ENCODE measurements around the gene DSCAML1.

The DSCAML1 gene

GRCh38 chr11:117670924-117671323 lies 126.1 kb downstream of the DSCAML1 start:
- DNase-seq (ENCODE audit: extremely low read depth in 1 of 2, low read depth in 1 of 2), result no peak

- DNase-seq (ENCODE audit: extremely low read depth in 1 of 2, low read depth in 1 of 2), result no peak
Observed at GRCh38 chr11:117670443-117670842, 126.6 kb downstream of the DSCAML1 start.

GRCh38 chr11:117669616-117670015 lies 127.4 kb downstream of the DSCAML1 start:
- no peak for DNase-seq (ENCODE audit: extremely low read depth in 1 of 2, low read depth in 1 of 2)

- DNase-seq (ENCODE audit: extremely low read depth in 1 of 2, low read depth in 1 of 2), result no peak
Observed at GRCh38 chr11:117669062-117669461, 128.0 kb downstream of the DSCAML1 start.

GRCh38 chr11:117668321-117668751 lies 128.7 kb downstream of the DSCAML1 start:
- no peak for DNase-seq (ENCODE audit: extremely low read depth in 1 of 2, low read depth in 1 of 2)

GRCh38 chr11:117664897-117665296 lies 132.1 kb downstream of the DSCAML1 start:
- DNase-seq (ENCODE audit: extremely low read depth in 1 of 2, low read depth in 1 of 2), result no peak

- no peak for DNase-seq (ENCODE audit: extremely low read depth in 1 of 2, low read depth in 1 of 2)
Observed at GRCh38 chr11:117663821-117664220, 133.2 kb downstream of the DSCAML1 start.

GRCh38 chr11:117663414-117663813 lies 133.6 kb downstream of the DSCAML1 start:
- DNase-seq (ENCODE audit: extremely low read depth in 1 of 2, low read depth in 1 of 2), result no peak

- no peak for DNase-seq (ENCODE audit: extremely low read depth in 1 of 2, low read depth in 1 of 2)
Observed at GRCh38 chr11:117662671-117663269, 134.2 kb downstream of the DSCAML1 start.

- no peak for DNase-seq (ENCODE audit: extremely low read depth in 1 of 2, low read depth in 1 of 2)
Observed at GRCh38 chr11:117662255-117662654, 134.8 kb downstream of the DSCAML1 start.

- DNase-seq (ENCODE audit: extremely low read depth in 1 of 2, low read depth in 1 of 2), result no peak
Observed at GRCh38 chr11:117658809-117659208, 138.2 kb downstream of the DSCAML1 start.

GRCh38 chr11:117657794-117658193 lies 139.2 kb downstream of the DSCAML1 start:
- DNase-seq (ENCODE audit: extremely low read depth in 1 of 2, low read depth in 1 of 2), result no peak

GRCh38 chr11:117654281-117655255 lies 142.4 kb downstream of the DSCAML1 start:
- DNase-seq (ENCODE audit: extremely low read depth in 1 of 2, low read depth in 1 of 2), result no peak

GRCh38 chr11:117652521-117652920 lies 144.5 kb downstream of the DSCAML1 start:
- DNase-seq (ENCODE audit: extremely low read depth in 1 of 2, low read depth in 1 of 2), result no peak

GRCh38 chr11:117649296-117650055 lies 147.5 kb downstream of the DSCAML1 start:
- DNase-seq (ENCODE audit: extremely low read depth in 1 of 2, low read depth in 1 of 2), result no peak

- no peak for DNase-seq (ENCODE audit: extremely low read depth in 1 of 2, low read depth in 1 of 2)
Observed at GRCh38 chr11:117647872-117648271, 149.1 kb downstream of the DSCAML1 start.

- no peak for DNase-seq (ENCODE audit: extremely low read depth in 1 of 2, low read depth in 1 of 2)
Observed at GRCh38 chr11:117647207-117647606, 149.8 kb downstream of the DSCAML1 start.

GRCh38 chr11:117646411-117646810 lies 150.6 kb downstream of the DSCAML1 start:
- DNase-seq (ENCODE audit: extremely low read depth in 1 of 2, low read depth in 1 of 2), result no peak

GRCh38 chr11:117644403-117645155 lies 152.4 kb downstream of the DSCAML1 start:
- DNase-seq (ENCODE audit: extremely low read depth in 1 of 2, low read depth in 1 of 2), result no peak

- DNase-seq (ENCODE audit: extremely low read depth in 1 of 2, low read depth in 1 of 2), result no peak
Observed at GRCh38 chr11:117643606-117644300, 153.3 kb downstream of the DSCAML1 start.
